GM12878 (cell line): ENCODE measurements around the gene PPP4R1.

Experiments used
- BCLAF1 ChIP-seq: fragments of 450-650 bp; IDR thresholded peaks from 2 replicates; pipeline ENCODE4 v1.6.1; 2017; ENCODE audit warnings: antibody characterized with exemption, mild to moderate bottlenecking, moderate library complexity
- CBFB ChIP-seq: IDR thresholded peaks from 2 replicates; pipeline ENCODE4 v1.6.1; 2016; ENCODE audit warnings: antibody characterized with exemption, low read depth
- CTCF ChIP-seq, 3 experiments: IDR thresholded peaks in 2 of 3; conservative IDR thresholded peaks in 1 of 3; 2 replicates each; pipeline ENCODE4 v1.5.1; 2011; ENCODE audit warnings: low read depth in 3 of 3, low read length in 3 of 3, mild to moderate bottlenecking in 3 of 3, control low read depth in 2 of 3, moderate library complexity in 2 of 3, inconsistent platforms in 1 of 3, mixed read lengths in 1 of 3; ENCODE audit not compliant: control insufficient read depth in 2 of 3, insufficient read depth in 1 of 3; ENCODE audit errors: extremely low read depth in 1 of 3
- DPF2 ChIP-seq: fragments of 450-650 bp; IDR thresholded peaks from 2 replicates; pipeline ENCODE4 v1.6.1; 2017; ENCODE audit warnings: mild to moderate bottlenecking
- E4F1 ChIP-seq: fragments of 450-650 bp; IDR thresholded peaks from 2 replicates; pipeline ENCODE4 v1.6.1; 2018; ENCODE audit warnings: borderline replicate concordance, mild to moderate bottlenecking; ENCODE audit not compliant: partially characterized antibody
- MEF2B ChIP-seq: fragments of 450-650 bp; IDR thresholded peaks from 2 replicates; pipeline ENCODE4 v1.6.1; 2018; ENCODE audit warnings: mild to moderate bottlenecking, moderate library complexity; ENCODE audit not compliant: partially characterized antibody, poor library complexity, severe bottlenecking
- POLR2AphosphoS5 ChIP-seq: IDR thresholded peaks from 2 replicates; pipeline ENCODE4 v1.6.1; 2011; ENCODE audit warnings: mild to moderate bottlenecking, low read length, inconsistent platforms
- RCOR1 ChIP-seq: conservative IDR thresholded peaks from 2 replicates; pipeline ENCODE4 v1.6.1; 2012; ENCODE audit warnings: low read depth, low read length, improper control_type of control experiment
- REST ChIP-seq: IDR thresholded peaks from 2 replicates; pipeline ENCODE4 v1.6.1; 2012; ENCODE audit warnings: mild to moderate bottlenecking, low read depth, low read length
- RUNX3 ChIP-seq: IDR thresholded peaks from 2 replicates; pipeline ENCODE4 v1.6.1; 2012; ENCODE audit warnings: low read length, inconsistent platforms
- SMC3 ChIP-seq: IDR thresholded peaks from 2 replicates; pipeline ENCODE4 v1.6.1; 2011; ENCODE audit warnings: low read length, improper control_type of control experiment, borderline replicate concordance
- USF2 ChIP-seq: IDR thresholded peaks from 2 replicates; pipeline ENCODE4 v1.6.1; 2011; ENCODE audit warnings: low read depth, low read length, improper control_type of control experiment, borderline replicate concordance

- no peak for TF ChIP-seq MEF2B
- no peak for TF ChIP-seq CBFB
- TF ChIP-seq RUNX3 = peak; percentile 51; the same call in 1 of the 2 replicates
- peak; percentile 85 for TF ChIP-seq SMC3
- no peak for TF ChIP-seq BCLAF1
- TF ChIP-seq DPF2 = no peak
- TF ChIP-seq CTCF (IDR thresholded peaks at IDR 0.05 in 2 of 3, conservative IDR thresholded peaks at IDR 0.05 in 1 of 3; ENCODE audit: control insufficient read depth in 2 of 3, extremely low read depth in 1 of 3, insufficient read depth in 1 of 3, low read depth in 3 of 3, low read length in 3 of 3) = peak; percentile 76 to 88 (median 84)
- TF ChIP-seq RCOR1 = no peak
- TF ChIP-seq REST = no peak
- TF ChIP-seq POLR2AphosphoS5 = no peak
- TF ChIP-seq E4F1 = no peak
- TF ChIP-seq USF2 = no peak
Observed at GRCh38 chr18:9516437-9517064, 97.8 kb downstream of the PPP4R1 start.
